ENCODE measurements around the gene TMEM181. TPM values are rescaled to one million over a fixed set of nuclear protein-coding genes. Genes with fewer than 3 reads are reported as not detected.

Gene TMEM181
- total and polyA plus RNA-seq, 2 of the 13 experiments (the other 11 are each of a cell fraction or from before 2014, with no cell fraction given) = 59.1 to 108 TPM

DNA sequence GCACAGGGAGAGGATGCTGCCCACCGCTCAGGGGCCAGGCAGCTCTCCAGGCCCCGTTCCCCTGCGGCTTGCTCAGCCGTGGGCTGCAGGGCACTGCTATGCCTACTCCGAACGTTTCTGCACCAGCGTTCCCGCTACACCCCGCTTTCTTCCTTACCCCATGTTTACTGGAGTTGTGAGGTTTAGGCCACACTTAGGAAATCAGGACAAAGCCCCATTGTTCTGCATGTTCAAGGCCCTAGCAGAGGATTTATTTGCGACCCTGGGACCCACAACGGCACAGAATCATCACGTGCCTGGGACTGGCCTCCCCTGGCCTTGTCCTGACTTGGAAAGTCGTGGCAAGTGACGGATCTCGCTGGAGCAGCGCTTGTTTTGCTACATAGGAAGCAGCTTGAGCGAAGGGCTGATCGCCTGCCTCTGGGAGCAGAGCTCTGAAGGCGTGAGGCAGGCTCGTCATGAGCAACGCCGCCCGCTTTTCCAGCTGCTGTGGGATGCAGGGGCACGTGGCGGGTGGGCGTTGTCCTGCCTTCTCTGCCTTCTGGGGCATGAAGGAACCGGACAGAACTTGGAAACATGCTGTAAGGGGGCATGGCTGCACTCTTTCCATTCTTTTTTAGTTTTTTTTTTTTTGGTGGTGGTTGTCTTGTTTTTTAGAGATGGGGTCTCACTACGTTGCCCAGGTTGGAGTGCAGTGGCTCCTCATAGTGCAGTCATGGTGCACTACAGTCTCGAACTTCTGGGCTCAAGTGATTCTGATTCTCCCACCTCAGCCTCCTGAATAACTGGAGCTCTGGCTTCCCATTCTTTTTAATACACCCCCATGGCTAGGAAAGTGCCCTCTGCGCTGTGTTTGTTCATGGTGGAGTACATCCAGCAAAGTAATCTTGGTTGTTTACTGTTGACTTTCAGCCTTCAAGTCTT, 14.6 kb upstream of the TMEM181 start (continued):
- TF ChIP-seq SRSF1 (optimal IDR thresholded peaks at IDR 0.05; ENCODE audit: low read depth, low read length) (no peak), ZBTB7A (CRISPR knock-in tag; IDR thresholded peaks at IDR 0.05) (peak; percentile 88), CC2D1A (CRISPR knock-in tag; IDR thresholded peaks at IDR 0.05) (no peak), ATM (IDR thresholded peaks at IDR 0.05; ENCODE audit: borderline replicate concordance) (no peak), BORCS8-MEF2B (CRISPR knock-in tag; IDR thresholded peaks at IDR 0.05) (peak; percentile 85; the same call in 1 of the 2 replicates), ZNF326 (CRISPR knock-in tag; IDR thresholded peaks at IDR 0.05; ENCODE audit: borderline replicate concordance) (no peak), HDAC6 (IDR thresholded peaks at IDR 0.05; ENCODE audit: low read depth, low read length) (no peak), CCDC6 (CRISPR knock-in tag; IDR thresholded peaks at IDR 0.05) (peak; percentile 57; the same call in 1 of the 2 replicates), BCL6 (CRISPR knock-in tag; IDR thresholded peaks at IDR 0.05) (peak; percentile 82), POGZ (CRISPR knock-in tag; IDR thresholded peaks at IDR 0.05) (peak; percentile 73; the same call in 1 of the 2 replicates), THAP8 (CRISPR knock-in tag; IDR thresholded peaks at IDR 0.05; ENCODE audit: borderline replicate concordance) (no peak), ZNF512 (CRISPR knock-in tag; IDR thresholded peaks at IDR 0.05) (no peak), ZNF496 (CRISPR knock-in tag; IDR thresholded peaks at IDR 0.05; ENCODE audit: insufficient replicate concordance) (no peak), PHF5A (CRISPR knock-in tag; IDR thresholded peaks at IDR 0.05; ENCODE audit: low read depth, unreplicated experiment) (no peak)
- TF ChIP-seq, protein P1, sequence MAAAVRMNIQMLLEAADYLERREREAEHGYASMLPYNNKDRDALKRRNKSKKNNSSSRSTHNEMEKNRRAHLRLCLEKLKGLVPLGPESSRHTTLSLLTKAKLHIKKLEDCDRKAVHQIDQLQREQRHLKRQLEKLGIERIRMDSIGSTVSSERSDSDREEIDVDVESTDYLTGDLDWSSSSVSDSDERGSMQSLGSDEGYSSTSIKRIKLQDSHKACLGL (CRISPR knock-in tag; IDR thresholded peaks at IDR 0.05) = no peak
- TF ChIP-seq, protein P2, sequence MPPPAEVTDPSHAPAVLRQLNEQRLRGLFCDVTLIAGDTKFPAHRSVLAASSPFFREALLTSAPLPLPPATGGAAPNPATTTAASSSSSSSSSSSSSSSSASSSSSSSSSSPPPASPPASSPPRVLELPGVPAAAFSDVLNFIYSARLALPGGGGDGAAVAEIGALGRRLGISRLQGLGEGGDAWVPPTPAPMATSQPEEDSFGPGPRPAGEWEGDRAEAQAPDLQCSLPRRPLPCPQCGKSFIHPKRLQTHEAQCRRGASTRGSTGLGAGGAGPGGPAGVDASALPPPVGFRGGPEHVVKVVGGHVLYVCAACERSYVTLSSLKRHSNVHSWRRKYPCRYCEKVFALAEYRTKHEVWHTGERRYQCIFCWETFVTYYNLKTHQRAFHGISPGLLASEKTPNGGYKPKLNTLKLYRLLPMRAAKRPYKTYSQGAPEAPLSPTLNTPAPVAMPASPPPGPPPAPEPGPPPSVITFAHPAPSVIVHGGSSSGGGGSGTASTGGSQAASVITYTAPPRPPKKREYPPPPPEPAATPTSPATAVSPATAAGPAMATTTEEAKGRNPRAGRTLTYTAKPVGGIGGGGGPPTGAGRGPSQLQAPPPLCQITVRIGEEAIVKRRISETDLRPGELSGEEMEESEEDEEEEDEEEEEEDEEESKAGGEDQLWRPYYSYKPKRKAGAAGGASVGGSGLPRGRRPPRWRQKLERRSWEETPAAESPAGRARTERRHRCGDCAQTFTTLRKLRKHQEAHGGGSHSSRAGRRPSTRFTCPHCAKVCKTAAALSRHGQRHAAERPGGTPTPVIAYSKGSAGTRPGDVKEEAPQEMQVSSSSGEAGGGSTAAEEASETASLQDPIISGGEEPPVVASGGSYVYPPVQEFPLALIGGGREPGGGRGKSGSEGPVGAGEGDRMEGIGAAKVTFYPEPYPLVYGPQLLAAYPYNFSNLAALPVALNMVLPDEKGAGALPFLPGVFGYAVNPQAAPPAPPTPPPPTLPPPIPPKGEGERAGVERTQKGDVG (CRISPR knock-in tag; IDR thresholded peaks at IDR 0.05; ENCODE audit: borderline replicate concordance) = peak; percentile 100
- TF ChIP-seq, protein P3, sequence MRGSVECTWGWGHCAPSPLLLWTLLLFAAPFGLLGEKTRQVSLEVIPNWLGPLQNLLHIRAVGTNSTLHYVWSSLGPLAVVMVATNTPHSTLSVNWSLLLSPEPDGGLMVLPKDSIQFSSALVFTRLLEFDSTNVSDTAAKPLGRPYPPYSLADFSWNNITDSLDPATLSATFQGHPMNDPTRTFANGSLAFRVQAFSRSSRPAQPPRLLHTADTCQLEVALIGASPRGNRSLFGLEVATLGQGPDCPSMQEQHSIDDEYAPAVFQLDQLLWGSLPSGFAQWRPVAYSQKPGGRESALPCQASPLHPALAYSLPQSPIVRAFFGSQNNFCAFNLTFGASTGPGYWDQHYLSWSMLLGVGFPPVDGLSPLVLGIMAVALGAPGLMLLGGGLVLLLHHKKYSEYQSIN (CRISPR knock-in tag; IDR thresholded peaks at IDR 0.05; ENCODE audit: borderline replicate concordance) = no peak
- TF ChIP-seq, protein P4, sequence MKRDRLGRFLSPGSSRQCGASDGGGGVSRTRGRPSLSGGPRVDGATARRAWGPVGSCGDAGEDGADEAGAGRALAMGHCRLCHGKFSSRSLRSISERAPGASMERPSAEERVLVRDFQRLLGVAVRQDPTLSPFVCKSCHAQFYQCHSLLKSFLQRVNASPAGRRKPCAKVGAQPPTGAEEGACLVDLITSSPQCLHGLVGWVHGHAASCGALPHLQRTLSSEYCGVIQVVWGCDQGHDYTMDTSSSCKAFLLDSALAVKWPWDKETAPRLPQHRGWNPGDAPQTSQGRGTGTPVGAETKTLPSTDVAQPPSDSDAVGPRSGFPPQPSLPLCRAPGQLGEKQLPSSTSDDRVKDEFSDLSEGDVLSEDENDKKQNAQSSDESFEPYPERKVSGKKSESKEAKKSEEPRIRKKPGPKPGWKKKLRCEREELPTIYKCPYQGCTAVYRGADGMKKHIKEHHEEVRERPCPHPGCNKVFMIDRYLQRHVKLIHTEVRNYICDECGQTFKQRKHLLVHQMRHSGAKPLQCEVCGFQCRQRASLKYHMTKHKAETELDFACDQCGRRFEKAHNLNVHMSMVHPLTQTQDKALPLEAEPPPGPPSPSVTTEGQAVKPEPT (CRISPR knock-in tag; IDR thresholded peaks at IDR 0.05; ENCODE audit: low read depth) = peak; percentile 62; the same call in 1 of the 2 replicates

All from HepG2 (cell line).